Pancreas (tissue), 10 donors: ENCODE data around the gene SEMA5A. TPM values are rescaled to one million over a fixed set of nuclear protein-coding genes. Genes with fewer than 3 reads are reported as not detected.

Experiments used
- ATAC-seq, 4 donors: fragments of 200-7000 bp; cut with Tn5 transposase; one replicate each; pipeline versions ENCODE4 v1.8.0 to v1.9.1; 2020; ENCODE audit warnings: mild to moderate bottlenecking in 4 of 4, moderate library complexity in 4 of 4
- DNase-seq, 6 donors: peaks; one replicate each; pipeline ENCODE4 v3.0.0-alpha.2; 2020
- FAIRE-seq: peaks from 2 replicates; lab custom pipeline; 2012; peaks lifted over from hg19 to GRCh38; lab: Jason Lieb, UNC
- H3K27ac ChIP-seq, 4 donors: fragments of 200-600 bp; sonication (generic); 1 replicate in 3 of 4; 2 replicates in 1 of 4; pipeline versions ENCODE4 v1.5.0 to v1.8.0; 2020
- H3K27me3 ChIP-seq, 4 donors: fragments of 200-600 bp; one replicate each; pipeline ENCODE4 v1.8.0; 2021
- H3K36me3 ChIP-seq, 3 donors: fragments of 200-600 bp; sonication (generic) in 1 of 3; one replicate each; pipeline versions ENCODE4 v1.5.0 to v1.8.0; 2020 to 2021
- H3K4me1 ChIP-seq, 3 donors: fragments of 200-600 bp; one replicate each; pipeline ENCODE4 v1.8.0; 2021
- H3K4me3 ChIP-seq, 4 donors: fragments of 200-600 bp; sonication (generic) in 2 of 4; one replicate each; pipeline versions ENCODE4 v1.5.0 to v1.8.0; 2020 to 2021
- H3K9me3 ChIP-seq, 4 donors: fragments of 200-600 bp; one replicate each; pipeline ENCODE4 v1.8.0; 2021
- WGBS, 2 donors: extraction: QIAGEN DNeasy Blood & Tissue Kit; methylation state at CpG; one replicate each; pipeline ENCODE4 v1.1.7; 2013; 5-methylcytosine and 5-hydroxymethylcytosine counted together
- intact Hi-C, 3 donors: fragments of 100-400 bp; cut with DNase I; formaldehyde crosslinking; loops; one replicate each; pipeline versions ENCODE4 v1.11.1 to v1.14.2; 2022
- polyA plus RNA-seq, 2 donors: library from polyadenylated mRNA; stranded (reverse); fragments of 200-250 nt; gene quantifications; one replicate each; pipeline ENCODE4 v1.2.3, GENCODE V29; 2013
- total RNA-seq, 6 donors: library from RNA; stranded (reverse); fragmentation: NEBNext Ultra II Directional in 4 of 6; extraction: Animal tissue kit (Norgen Biotek cat#: 25700) in 4 of 6; gene quantifications; one replicate each; pipeline versions ENCODE4 v1.2.1 to v1.2.4, GENCODE V29; 2021 to 2023
- TF ChIP-seq, protein P1 (sequence below), 4 donors: fragments of 200-600 bp; sonication (generic) in 3 of 4; IDR thresholded peaks; one replicate each; pipeline versions ENCODE4 v1.5.0 to v1.8.0; 2021; ENCODE audit warnings: antibody characterized with exemption in 4 of 4
- donor health status: healthy with polysubstance abuse.
- donor health status: DM: no; HTN: no; CAD: no; lungs with moderate emphysema.
- donor health status: DM: no; HTN: no; CAD: no.
- donor health status: control.
- donor health status: control.
- donor health status: Bipolar disorder and iron deficiency.
- donor health status: DM: yes; HTN: yes; CAD: no.
- donor health status: DM: no; HTN: no; CAD: no.
- donor health status: DM: no; HTN: no; CAD: no.
- donor health status: DM: yes; HTN: yes; CAD: no.

The SEMA5A gene
- total and polyA plus RNA-seq, 8 donors = 0.91 to 14.0 (median 6.4) TPM

DNA sequence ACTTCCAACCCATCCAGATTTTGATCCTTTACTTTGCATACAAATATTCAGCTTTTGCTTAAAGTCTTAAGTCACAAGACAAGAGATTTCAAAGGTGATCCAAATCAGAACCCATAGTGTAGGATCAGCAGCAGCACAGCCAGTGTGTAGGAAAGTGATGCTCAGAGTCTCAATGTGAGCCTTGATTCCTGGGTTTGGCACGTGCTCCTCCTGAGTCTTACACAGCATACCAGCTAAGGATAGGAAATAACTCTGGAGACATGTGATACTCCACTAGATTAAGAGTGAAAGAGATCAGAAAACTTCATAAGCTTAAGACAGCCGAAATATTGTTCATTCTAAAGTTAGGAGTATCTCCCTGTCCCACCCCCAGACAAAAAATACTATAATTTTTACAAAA is 344.9 kb downstream of the SEMA5A start:
- H3K9me3 ChIP-seq = no peaks in the 10 kb centered on the region
- intact Hi-C loops = loop anchor here in 1 of 3 donors (10.0 kb wide), 1 partner anchor 1276 kb away; no protein-coding TSS in a partner anchor
- TF ChIP-seq, protein P1, sequence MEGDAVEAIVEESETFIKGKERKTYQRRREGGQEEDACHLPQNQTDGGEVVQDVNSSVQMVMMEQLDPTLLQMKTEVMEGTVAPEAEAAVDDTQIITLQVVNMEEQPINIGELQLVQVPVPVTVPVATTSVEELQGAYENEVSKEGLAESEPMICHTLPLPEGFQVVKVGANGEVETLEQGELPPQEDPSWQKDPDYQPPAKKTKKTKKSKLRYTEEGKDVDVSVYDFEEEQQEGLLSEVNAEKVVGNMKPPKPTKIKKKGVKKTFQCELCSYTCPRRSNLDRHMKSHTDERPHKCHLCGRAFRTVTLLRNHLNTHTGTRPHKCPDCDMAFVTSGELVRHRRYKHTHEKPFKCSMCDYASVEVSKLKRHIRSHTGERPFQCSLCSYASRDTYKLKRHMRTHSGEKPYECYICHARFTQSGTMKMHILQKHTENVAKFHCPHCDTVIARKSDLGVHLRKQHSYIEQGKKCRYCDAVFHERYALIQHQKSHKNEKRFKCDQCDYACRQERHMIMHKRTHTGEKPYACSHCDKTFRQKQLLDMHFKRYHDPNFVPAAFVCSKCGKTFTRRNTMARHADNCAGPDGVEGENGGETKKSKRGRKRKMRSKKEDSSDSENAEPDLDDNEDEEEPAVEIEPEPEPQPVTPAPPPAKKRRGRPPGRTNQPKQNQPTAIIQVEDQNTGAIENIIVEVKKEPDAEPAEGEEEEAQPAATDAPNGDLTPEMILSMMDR (IDR thresholded peaks at IDR 0.05) = no peak
- no peaks in the 10 kb centered on the region for H3K36me3 ChIP-seq
- FAIRE-seq = no peak
- no peak overlapping the region for H3K4me3 ChIP-seq
- no peaks in the 10 kb centered on the region for H3K27me3 ChIP-seq
- H3K4me1 ChIP-seq = no peaks in the 10 kb centered on the region
- no peak for ATAC-seq
- 90 to 95% methylated on average over 2 of the region's 2 CpGs for WGBS, 2 donors
- H3K27ac ChIP-seq = no peak overlapping the region
- no peak for DNase-seq

DNA sequence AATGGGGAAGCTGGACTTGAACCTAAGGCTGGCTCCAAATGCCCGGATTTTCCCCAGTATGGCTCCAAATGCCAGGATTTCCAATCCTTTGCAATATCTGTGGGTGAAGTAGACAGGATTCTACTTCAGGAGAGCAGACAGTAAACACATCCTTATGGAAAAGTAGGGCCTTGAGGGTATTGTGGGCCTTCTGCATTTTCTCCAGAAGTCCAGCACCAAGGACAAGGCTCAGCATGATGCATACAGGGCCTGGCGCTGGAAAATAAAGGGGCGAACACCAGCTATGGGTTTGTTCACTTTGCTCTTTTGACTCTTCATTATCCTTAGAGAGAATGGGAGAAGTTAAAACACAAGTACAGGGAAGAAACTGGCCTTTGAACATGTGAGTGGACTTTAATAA is 347.5 kb downstream of the SEMA5A start:
- no peak overlapping the region for H3K4me3 ChIP-seq
- no peaks in the 10 kb centered on the region for H3K4me1 ChIP-seq
- no peaks in the 10 kb centered on the region for H3K36me3 ChIP-seq
- intact Hi-C loops = no loop called here
- no peaks in the 10 kb centered on the region for H3K27me3 ChIP-seq
- FAIRE-seq (no peak), DNase-seq (no peak), ATAC-seq (no peak)
- 94 to 95% methylated on average over 3 of the region's 3 CpGs for WGBS, 2 donors
- TF ChIP-seq, protein P1 (IDR thresholded peaks at IDR 0.05) = no peak
- H3K9me3 ChIP-seq = no peaks in the 10 kb centered on the region
- H3K27ac ChIP-seq = no peak overlapping the region

- ATAC-seq = no peak
- H3K4me3 ChIP-seq = no peak overlapping the region
- H3K27ac ChIP-seq = no peak overlapping the region
Observed at GRCh38 chr5:9197881-9198260, 348.0 kb downstream of the SEMA5A start.

GRCh38 chr5:9196403-9197227 is 349.3 kb downstream of the SEMA5A start:
- intact Hi-C loops = no loop called here
- no peaks in the 10 kb centered on the region for H3K4me1 ChIP-seq
- no peak for FAIRE-seq
- DNase-seq = no peak
- no peak for ATAC-seq
- H3K27me3 ChIP-seq = no peaks in the 10 kb centered on the region
- no peak overlapping the region for H3K4me3 ChIP-seq
- TF ChIP-seq, protein P1 (IDR thresholded peaks at IDR 0.05) = no peak
- H3K36me3 ChIP-seq = no peaks in the 10 kb centered on the region
- H3K9me3 ChIP-seq = no peaks in the 10 kb centered on the region
- 91 to 95% methylated on average over 13 of the region's 13 CpGs for WGBS, 2 donors
- H3K27ac ChIP-seq = no peak overlapping the region

More at GRCh38 chr5:9197881-9198260, 348.0 kb downstream of the SEMA5A start:
- DNase-seq (no peak), FAIRE-seq (no peak)
- Histone ChIP-seq H3K4me1 (no peaks in the 10 kb centered on the region), H3K9me3 (no peaks in the 10 kb centered on the region), H3K27me3 (no peaks in the 10 kb centered on the region), H3K36me3 (no peaks in the 10 kb centered on the region)
- intact Hi-C loops = no loop called here
- TF ChIP-seq, protein P1 (IDR thresholded peaks at IDR 0.05) = no peak
- 17 to 38% methylated on average over 1 of the region's 1 CpG for WGBS, 2 donors

DNA sequence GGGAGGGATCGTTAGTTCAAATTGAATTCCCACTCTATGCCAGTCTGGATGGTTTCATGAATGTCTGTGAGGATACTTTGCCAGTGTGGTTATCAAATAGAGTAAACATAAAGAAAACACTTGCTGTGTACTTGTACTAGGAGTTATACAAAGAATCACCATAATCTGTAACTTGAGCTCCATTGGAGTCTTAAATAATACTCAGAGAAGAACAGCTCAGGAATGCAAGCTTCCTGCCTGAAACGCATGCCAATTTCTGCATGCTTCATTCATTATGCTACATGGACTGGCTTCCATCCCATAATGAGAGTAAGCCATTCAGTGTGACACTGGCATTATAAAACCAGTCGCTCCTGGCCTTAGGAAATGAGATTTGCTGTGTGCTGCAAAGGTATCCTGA is 351.4 kb downstream of the SEMA5A start:
- DNase-seq = no peak
- H3K9me3 ChIP-seq = no peaks in the 10 kb centered on the region
- TF ChIP-seq, protein P1 (IDR thresholded peaks at IDR 0.05) = no peak
- intact Hi-C loops = no loop called here
- ATAC-seq = no peak
- no peaks in the 10 kb centered on the region for H3K36me3 ChIP-seq
- no peaks in the 10 kb centered on the region for H3K27me3 ChIP-seq
- no peak for FAIRE-seq
- 48 to 52% methylated on average over 3 of the region's 3 CpGs for WGBS, 2 donors
- H3K4me3 ChIP-seq = no peak overlapping the region
- H3K4me1 ChIP-seq = no peaks in the 10 kb centered on the region
- no peak overlapping the region for H3K27ac ChIP-seq
